Measurements from ENCODE around the gene FMC1. TPM values are rescaled to one million over a fixed set of nuclear protein-coding genes. Genes with fewer than 3 reads are reported as not detected.
"Not testable (repeated sequence)": the region's sequence is repeated elsewhere in the genome, so short reads cannot be mapped to it uniquely, and the experiment has no call there.

The FMC1 gene
- total RNA-seq, 2 experiments from 2014 or later: 6.4 to 6.7 TPM

- H3K4me3 Mint-ChIP-seq; H3K4me1 Mint-ChIP-seq (ENCODE audit: low read depth); POLR2A ChIA-PET; DNase-seq; H3K27me3 Mint-ChIP-seq (ENCODE audit: low read depth); H3K27ac Mint-ChIP-seq; ATAC-seq; CTCF ChIA-PET; H3K9me3 Mint-ChIP-seq (ENCODE audit: insufficient read depth); H3K36me3 Mint-ChIP-seq (ENCODE audit: low read depth): not testable (repeated sequence)
Measured at GRCh38 chr7:139324709-139325108, 16.4 kb upstream of the FMC1 start.

GRCh38 chr7:139328375-139328774, 12.8 kb upstream of the FMC1 start:
- Mint-ChIP-seq H3K4me3 (no peak overlapping the region), H3K36me3 (ENCODE audit: low read depth) (no peaks in the 10 kb centered on the region), H3K27ac (no peak overlapping the region), H3K27me3 (ENCODE audit: low read depth) (peaks cover 3% of the 10 kb centered on the region), H3K4me1 (ENCODE audit: low read depth) (peaks cover 8% of the 10 kb centered on the region), H3K9me3 (ENCODE audit: insufficient read depth) (no peaks in the 10 kb centered on the region)
- no peak for ATAC-seq
- POLR2A ChIA-PET: interaction anchor here (1.8 kb wide), 1 partner anchor 195 kb away, joined by 4 read pairs; a partner anchor contains a TSS
- DNase-seq: no peak
- CTCF ChIA-PET: interaction anchor here (0.5 kb wide), 1 partner anchor 343 kb away, joined by 3 read pairs; no protein-coding TSS in a partner anchor

GRCh38 chr7:139329119-139329518, 12.0 kb upstream of the FMC1 start:
- Mint-ChIP-seq H3K9me3 (ENCODE audit: insufficient read depth) (no peaks in the 10 kb centered on the region), H3K4me1 (ENCODE audit: low read depth) (peaks cover 8% of the 10 kb centered on the region), H3K4me3 (no peak overlapping the region), H3K27me3 (ENCODE audit: low read depth) (peaks cover 3% of the 10 kb centered on the region), H3K36me3 (ENCODE audit: low read depth) (no peaks in the 10 kb centered on the region), H3K27ac (no peak overlapping the region)
- CTCF ChIA-PET: interaction anchor here (1.2 kb wide), 2 partner anchors 10 to 11 kb away, joined by 3 read pairs; no protein-coding TSS in a partner anchor
- POLR2A ChIA-PET: interaction anchor here (1.8 kb wide), 1 partner anchor 195 kb away, joined by 4 read pairs; a partner anchor contains a TSS
- ATAC-seq (no peak), DNase-seq (no peak)

- POLR2A ChIA-PET: no interaction called here
- H3K36me3 Mint-ChIP-seq (ENCODE audit: low read depth): no peaks in the 10 kb centered on the region
- no peak for ATAC-seq
Measured at GRCh38 chr7:139330333-139331030, 10.7 kb upstream of the FMC1 start.

GRCh38 chr7:139332697-139333359, 8.3 kb upstream of the FMC1 start:
- CTCF ChIA-PET: interaction anchor here (0.6 to 1.5 kb wide), 2 partner anchors 12 to 110 kb away, joined by 3 to 4 read pairs; no protein-coding TSS in a partner anchor
- peaks cover 8% of the 10 kb centered on the region for H3K4me1 Mint-ChIP-seq (ENCODE audit: low read depth)
- DNase-seq (no peak), ATAC-seq (no peak)
- no peaks in the 10 kb centered on the region for H3K9me3 Mint-ChIP-seq (ENCODE audit: insufficient read depth)
- no peaks in the 10 kb centered on the region for H3K27me3 Mint-ChIP-seq (ENCODE audit: low read depth)
- H3K4me3 Mint-ChIP-seq: no peak overlapping the region
- H3K27ac Mint-ChIP-seq: no peak overlapping the region
- POLR2A ChIA-PET: interaction anchor here (1.5 kb wide), 2 partner anchors 26 to 27 kb away, joined by 3 to 4 read pairs; partner anchors contain the start of gene LUC7L2
- no peaks in the 10 kb centered on the region for H3K36me3 Mint-ChIP-seq (ENCODE audit: low read depth)

More at GRCh38 chr7:139330333-139331030, 10.7 kb upstream of the FMC1 start:
- peaks cover 3% of the 10 kb centered on the region for H3K27me3 Mint-ChIP-seq (ENCODE audit: low read depth)
- DNase-seq: no peak
- no peak overlapping the region for H3K4me3 Mint-ChIP-seq
- CTCF ChIA-PET: interaction anchor here (1.2 kb wide), 2 partner anchors 9 to 10 kb away, joined by 3 read pairs; no protein-coding TSS in a partner anchor
- H3K4me1 Mint-ChIP-seq (ENCODE audit: low read depth): peaks cover 8% of the 10 kb centered on the region
- no peaks in the 10 kb centered on the region for H3K9me3 Mint-ChIP-seq (ENCODE audit: insufficient read depth)
- peak overlapping the region; percentile 37 for H3K27ac Mint-ChIP-seq

- ATAC-seq; H3K4me3 Mint-ChIP-seq; H3K27ac Mint-ChIP-seq; DNase-seq; H3K4me1 Mint-ChIP-seq (ENCODE audit: low read depth); H3K9me3 Mint-ChIP-seq (ENCODE audit: insufficient read depth); H3K36me3 Mint-ChIP-seq (ENCODE audit: low read depth); H3K27me3 Mint-ChIP-seq (ENCODE audit: low read depth): not testable (repeated sequence)
- POLR2A ChIA-PET: interaction anchor here (1.5 kb wide), 1 partner anchor 25 kb away, joined by 3 read pairs; no protein-coding TSS in a partner anchor
- CTCF ChIA-PET: interaction anchor here (0.6 to 1.5 kb wide), 2 partner anchors 13 to 109 kb away, joined by 3 to 4 read pairs; no protein-coding TSS in a partner anchor
Measured at GRCh38 chr7:139333443-139333842, 7.7 kb upstream of the FMC1 start.

- ATAC-seq: no peak
Measured at GRCh38 chr7:139334399-139335150, 6.6 kb upstream of the FMC1 start.

GRCh38 chr7:139339025-139339424, 2.1 kb upstream of the FMC1 start:
- Mint-ChIP-seq H3K27ac (peak overlapping the region; percentile 80), H3K4me1 (ENCODE audit: low read depth) (peaks cover 24% of the 10 kb centered on the region), H3K36me3 (ENCODE audit: low read depth) (peaks cover 15% of the 10 kb centered on the region), H3K27me3 (ENCODE audit: low read depth) (peaks cover 3% of the 10 kb centered on the region), H3K4me3 (peak overlapping the region; percentile 92), H3K9me3 (ENCODE audit: insufficient read depth) (peaks cover 10% of the 10 kb centered on the region)
- DNase-seq: no peak
- ChIA-PET POLR2A (interaction anchor here (1.2 kb wide), 1 partner anchor 107 kb away, joined by 5 read pairs; no protein-coding TSS in a partner anchor), CTCF (interaction anchor here (0.6 to 0.9 kb wide), 2 partner anchors 9 to 103 kb away, joined by 3 read pairs; no protein-coding TSS in a partner anchor)
- no peak for ATAC-seq

More at GRCh38 chr7:139334399-139335150, 6.6 kb upstream of the FMC1 start:
- peaks cover 5% of the 10 kb centered on the region for H3K36me3 Mint-ChIP-seq (ENCODE audit: low read depth)
- ChIA-PET POLR2A (interaction anchor here (1.5 kb wide), 1 partner anchor 24 kb away, joined by 3 read pairs; no protein-coding TSS in a partner anchor), CTCF (no interaction called here)
- H3K4me1 Mint-ChIP-seq (ENCODE audit: low read depth): peaks cover 13% of the 10 kb centered on the region
- no peaks in the 10 kb centered on the region for H3K27me3 Mint-ChIP-seq (ENCODE audit: low read depth)
- DNase-seq: no peak
- peaks cover 6% of the 10 kb centered on the region for H3K9me3 Mint-ChIP-seq (ENCODE audit: insufficient read depth)
- no peak overlapping the region for H3K4me3 Mint-ChIP-seq
- no peak overlapping the region for H3K27ac Mint-ChIP-seq

- Mint-ChIP-seq H3K36me3 (ENCODE audit: low read depth) (peaks cover 17% of the 10 kb centered on the region), H3K4me3 (peak overlapping the region; percentile 92), H3K9me3 (ENCODE audit: insufficient read depth) (peaks cover 10% of the 10 kb centered on the region), H3K27me3 (ENCODE audit: low read depth) (peaks cover 3% of the 10 kb centered on the region), H3K4me1 (ENCODE audit: low read depth) (peaks cover 27% of the 10 kb centered on the region), H3K27ac (peak overlapping the region; percentile 97)
- ATAC-seq (no peak), DNase-seq (no peak)
- ChIA-PET CTCF (interaction anchor here (0.6 to 1.3 kb wide), 7 partner anchors 10 to 237 kb away, joined by 3 to 7 read pairs (median 3); a partner anchor contains a TSS), POLR2A (interaction anchor here (0.5 to 1.9 kb wide), 7 partner anchors 13 to 453 kb away, joined by 3 to 20 read pairs (median 4); partner anchors contain the start of gene LUC7L2)
Measured at GRCh38 chr7:139339698-139340036, 1.5 kb upstream of the FMC1 start.

GRCh38 chr7:139340037-139340807, 915 bp upstream of the FMC1 start:
- POLR2A ChIA-PET: interaction anchor here (0.5 to 1.9 kb wide), 7 partner anchors 14 to 454 kb away, joined by 3 to 20 read pairs (median 4); partner anchors contain the start of gene LUC7L2
- H3K27me3 Mint-ChIP-seq (ENCODE audit: low read depth): peaks cover 3% of the 10 kb centered on the region
- ATAC-seq (peak; percentile 80), DNase-seq (peak; percentile 99)
- CTCF ChIA-PET: interaction anchor here (0.6 to 1.3 kb wide), 8 partner anchors 10 to 238 kb away, joined by 3 to 7 read pairs (median 3); a partner anchor contains a TSS
- H3K27ac Mint-ChIP-seq: peak overlapping the region; percentile 97
- peaks cover 20% of the 10 kb centered on the region for H3K36me3 Mint-ChIP-seq (ENCODE audit: low read depth)
- peak overlapping the region; percentile 92 for H3K4me3 Mint-ChIP-seq
- peaks cover 10% of the 10 kb centered on the region for H3K9me3 Mint-ChIP-seq (ENCODE audit: insufficient read depth)
- peaks cover 27% of the 10 kb centered on the region for H3K4me1 Mint-ChIP-seq (ENCODE audit: low read depth)
